Chondrocyte (in vitro differentiated cells): Measurements from ENCODE around the gene ABHD16A. TPM values are rescaled to one million over a fixed set of nuclear protein-coding genes. Genes with fewer than 3 reads are reported as not detected.
A peak's percentile ranks its signal among the peaks of the same experiment; 100 is the strongest.

ENCODE experiments used
- DNase-seq: peaks from one replicate; pipeline ENCODE4 v3.0.0; 2021; ENCODE audit warnings: mixed read lengths, low spot score
- H3K27ac Mint-ChIP-seq: one replicate; pipeline ENCODE4 v1.8.0; 2021; ENCODE audit warnings: mild to moderate bottlenecking, moderate library complexity, mixed read lengths; ENCODE audit not compliant: unreplicated experiment
- H3K27me3 Mint-ChIP-seq: 2 replicates; pipeline ENCODE4 v1.8.0; 2021; ENCODE audit warnings: low read depth, mixed read lengths
- H3K36me3 Mint-ChIP-seq: 2 replicates; pipeline ENCODE4 v1.8.0; 2021; ENCODE audit warnings: low read depth, mixed read lengths
- H3K4me1 Mint-ChIP-seq: 2 replicates; pipeline ENCODE4 v1.8.0; 2021; ENCODE audit warnings: low read depth, mild to moderate bottlenecking, mixed read lengths
- H3K4me3 Mint-ChIP-seq: one replicate; pipeline ENCODE4 v1.8.0; 2021; ENCODE audit warnings: mild to moderate bottlenecking, moderate library complexity, mixed read lengths; ENCODE audit not compliant: unreplicated experiment
- H3K9me3 Mint-ChIP-seq: 2 replicates; pipeline ENCODE4 v1.8.0; 2021; ENCODE audit warnings: low read depth, mixed read lengths
- long read RNA-seq: library from polyadenylated mRNA; stranded (forward); transcript quantifications from one replicate; pipeline ENCODE4 v2.0.0, GENCODE V29; 2021
- total RNA-seq: library from RNA; stranded (reverse); gene quantifications from 3 replicates; pipeline ENCODE4 v1.2.1, GENCODE V29; 2021
- TF ChIP-seq, protein P1 (sequence below): fragments of 200-600 bp; sonication (generic); IDR thresholded peaks from 2 replicates; pipeline ENCODE4 v1.5.0; 2021; ENCODE audit warnings: antibody characterized with exemption, mild to moderate bottlenecking, moderate library complexity

The ABHD16A gene
- 27.8 to 33.9 TPM (median 32.3 TPM) in 3 replicates for total RNA-seq
- long read RNA-seq, transcript ABHD16A-201 (20 exons, 2,103 nt), result major isoform, 52 of 58 reads
- long read RNA-seq, partial matches to known transcripts, result 0 of 58 reads
- long read RNA-seq, other reads (novel, unspliced or antisense), result 5 of 58 reads

DNA sequence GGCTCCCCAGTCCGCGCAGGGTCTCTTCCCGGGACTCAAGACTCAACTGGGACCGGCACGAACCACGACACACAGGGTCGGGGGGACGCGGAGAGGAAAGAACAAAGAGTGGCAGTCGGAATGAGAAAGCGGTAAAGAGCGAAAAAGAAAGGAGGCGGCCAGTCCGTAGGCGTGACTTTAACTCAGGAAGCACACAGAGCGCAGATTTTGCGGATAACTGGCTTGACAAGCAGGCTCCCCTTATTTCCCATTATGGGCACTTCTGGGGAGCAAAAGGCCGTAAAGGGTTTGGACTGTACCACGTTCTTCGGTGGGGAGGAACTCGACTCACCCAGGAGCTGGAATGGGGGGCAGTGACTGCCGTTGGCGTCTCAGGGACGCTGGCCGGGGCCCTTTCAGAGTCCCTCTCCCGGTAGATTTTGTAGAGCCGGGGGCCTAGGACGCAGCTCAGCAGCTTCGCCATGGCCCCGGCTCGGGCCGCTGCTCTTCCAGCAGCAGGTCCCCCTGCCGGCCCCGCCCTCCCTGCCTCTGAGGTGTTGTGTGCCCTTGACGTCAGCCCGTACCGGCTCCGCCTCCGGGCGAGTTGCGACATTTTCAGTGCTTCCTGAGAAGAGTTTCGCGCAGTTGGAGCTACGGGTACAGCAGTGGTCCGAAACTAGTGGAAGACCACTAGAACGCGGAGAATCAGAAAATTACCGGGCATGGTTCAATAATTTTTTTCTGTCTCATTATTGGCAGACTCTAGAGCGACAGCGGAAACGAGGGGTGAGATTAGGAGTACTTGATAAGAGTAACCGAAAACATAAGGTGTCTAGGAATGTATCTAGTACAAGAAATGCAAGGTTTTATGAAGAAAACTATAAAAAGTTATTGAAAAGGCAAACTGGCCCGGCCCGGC, at the start of gene ABHD16A:
ABHD16A (minus strand) TSS at position 506 of the 898 bp plus-strand sequence; CDS start at position 463, 43 bp downstream.
- Mint-ChIP-seq H3K9me3 (no peaks in the 10 kb centered on the region), H3K27ac (peak within 1 kb of the TSS; percentile 98), H3K36me3 (no peaks in the 10 kb centered on the region), H3K4me3 (peak within 1 kb of the TSS; percentile 99), H3K4me1 (peaks cover 26% of the 10 kb centered on the region), H3K27me3 (no peaks in the 10 kb centered on the region)
- DNase-seq, result peak; percentile 98
- TF ChIP-seq, protein P1, sequence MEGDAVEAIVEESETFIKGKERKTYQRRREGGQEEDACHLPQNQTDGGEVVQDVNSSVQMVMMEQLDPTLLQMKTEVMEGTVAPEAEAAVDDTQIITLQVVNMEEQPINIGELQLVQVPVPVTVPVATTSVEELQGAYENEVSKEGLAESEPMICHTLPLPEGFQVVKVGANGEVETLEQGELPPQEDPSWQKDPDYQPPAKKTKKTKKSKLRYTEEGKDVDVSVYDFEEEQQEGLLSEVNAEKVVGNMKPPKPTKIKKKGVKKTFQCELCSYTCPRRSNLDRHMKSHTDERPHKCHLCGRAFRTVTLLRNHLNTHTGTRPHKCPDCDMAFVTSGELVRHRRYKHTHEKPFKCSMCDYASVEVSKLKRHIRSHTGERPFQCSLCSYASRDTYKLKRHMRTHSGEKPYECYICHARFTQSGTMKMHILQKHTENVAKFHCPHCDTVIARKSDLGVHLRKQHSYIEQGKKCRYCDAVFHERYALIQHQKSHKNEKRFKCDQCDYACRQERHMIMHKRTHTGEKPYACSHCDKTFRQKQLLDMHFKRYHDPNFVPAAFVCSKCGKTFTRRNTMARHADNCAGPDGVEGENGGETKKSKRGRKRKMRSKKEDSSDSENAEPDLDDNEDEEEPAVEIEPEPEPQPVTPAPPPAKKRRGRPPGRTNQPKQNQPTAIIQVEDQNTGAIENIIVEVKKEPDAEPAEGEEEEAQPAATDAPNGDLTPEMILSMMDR, result peak; percentile 32

DNA sequence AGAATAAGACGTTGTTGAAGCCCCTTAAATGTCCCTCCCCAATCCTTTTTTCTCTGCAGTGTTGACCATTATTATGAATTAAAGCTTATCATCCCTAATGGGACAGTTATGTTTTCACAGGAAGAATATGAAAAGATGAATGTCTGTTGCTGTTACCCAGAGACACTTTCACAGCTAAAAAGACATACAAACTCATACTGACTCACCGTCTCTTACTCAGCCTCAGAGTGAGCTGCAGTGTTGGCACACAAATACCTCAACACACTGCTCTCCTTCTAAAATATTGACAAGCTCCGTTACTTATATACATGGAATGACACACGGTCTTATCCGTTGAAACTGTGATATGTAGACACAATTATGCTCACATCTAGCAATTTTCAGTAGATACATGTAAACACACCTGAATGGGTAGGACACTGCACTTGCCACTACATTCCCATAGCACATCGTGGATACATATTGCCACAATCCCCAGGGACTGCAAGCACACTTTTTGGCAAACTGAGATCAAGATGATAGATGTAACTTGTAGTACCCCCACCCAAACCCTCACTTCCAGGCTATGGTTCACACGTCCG, 49.7 kb upstream of the ABHD16A start:
- TF ChIP-seq, protein P1, result no peak
- Mint-ChIP-seq H3K36me3 (no peaks in the 10 kb centered on the region), H3K27me3 (no peaks in the 10 kb centered on the region), H3K27ac (peak overlapping the region; percentile 75), H3K4me1 (peaks cover 10% of the 10 kb centered on the region), H3K4me3 (no peak overlapping the region), H3K9me3 (no peaks in the 10 kb centered on the region)
- no peak for DNase-seq

DNA sequence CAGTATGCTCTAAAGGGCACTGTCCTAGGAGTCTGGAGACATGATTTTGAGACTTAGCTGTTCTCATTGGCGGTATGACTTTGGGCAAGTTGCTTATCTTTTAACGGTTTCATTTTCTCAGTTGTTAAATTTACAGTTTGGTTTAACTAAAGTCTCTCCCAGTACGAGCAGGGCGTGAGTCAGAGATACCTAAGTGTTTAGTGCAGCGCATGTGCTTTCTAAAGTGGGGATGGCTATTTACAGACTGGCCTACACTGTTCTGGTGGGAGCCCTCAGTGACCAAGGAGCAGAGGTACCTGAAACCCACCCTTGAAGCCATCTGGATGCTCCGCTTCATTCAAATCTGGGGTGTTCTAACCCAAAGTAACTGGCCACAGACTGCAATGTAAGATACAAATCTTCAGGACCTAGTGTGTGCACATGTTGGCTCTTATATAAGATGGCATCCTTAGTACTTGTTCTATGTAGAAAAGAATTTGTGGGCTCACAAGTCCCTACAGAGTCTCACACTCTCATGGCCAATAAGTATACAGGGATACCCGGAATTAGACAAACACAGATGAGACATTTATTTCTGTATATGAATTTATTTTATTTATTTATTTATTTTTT, 47.4 kb upstream of the ABHD16A start:
- DNase-seq, result no peak
- no peaks in the 10 kb centered on the region for H3K36me3 Mint-ChIP-seq
- H3K9me3 Mint-ChIP-seq, result no peaks in the 10 kb centered on the region
- no peak overlapping the region for H3K4me3 Mint-ChIP-seq
- H3K27me3 Mint-ChIP-seq, result no peaks in the 10 kb centered on the region
- no peak overlapping the region for H3K27ac Mint-ChIP-seq
- H3K4me1 Mint-ChIP-seq, result peaks cover 14% of the 10 kb centered on the region
- TF ChIP-seq, protein P1, result no peak

DNA sequence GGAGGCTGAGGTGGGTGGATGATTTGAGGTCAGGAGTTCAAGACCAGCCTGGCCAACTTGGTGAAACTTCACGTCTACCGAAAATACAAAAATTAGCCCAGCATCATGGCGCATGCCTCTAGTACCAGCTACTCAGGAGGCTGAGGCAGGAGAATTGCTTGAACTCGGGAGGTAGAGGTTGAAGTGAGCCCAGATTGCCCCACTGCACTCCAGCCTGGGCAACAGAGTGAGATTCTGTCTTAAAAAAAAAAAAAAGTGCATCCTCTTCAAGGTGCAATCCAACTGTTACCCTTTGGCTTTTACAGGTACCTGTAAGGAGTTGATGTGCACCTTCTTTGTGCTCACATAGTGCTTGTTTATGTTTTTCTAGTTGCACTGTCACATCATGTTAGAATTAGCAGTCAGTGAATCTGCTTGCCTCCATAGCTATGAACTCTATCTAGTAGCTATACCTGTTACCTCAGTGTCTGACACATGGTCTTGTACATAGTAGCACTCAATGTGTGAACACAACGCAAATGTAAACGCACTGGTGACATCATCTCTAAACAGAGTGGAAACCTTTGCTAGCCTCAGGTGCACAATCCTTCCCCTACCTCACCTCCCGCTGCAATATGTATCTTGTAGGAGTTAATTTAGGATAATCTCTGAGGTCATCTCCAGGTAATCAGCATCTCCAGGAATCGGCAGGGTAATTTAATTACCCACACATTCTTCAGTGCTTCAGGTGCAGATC, 46.3 kb upstream of the ABHD16A start:
- Mint-ChIP-seq H3K27ac (no peak overlapping the region), H3K4me3 (no peak overlapping the region), H3K4me1 (peaks cover 14% of the 10 kb centered on the region), H3K9me3 (no peaks in the 10 kb centered on the region), H3K36me3 (peaks cover 2% of the 10 kb centered on the region), H3K27me3 (no peaks in the 10 kb centered on the region)
- TF ChIP-seq, protein P1, result no peak
- no peak for DNase-seq
